ENCODE results near the gene DCUN1D4. TPM values are rescaled to one million over a fixed set of nuclear protein-coding genes. Genes with fewer than 3 reads are reported as not detected.
A peak's percentile ranks its signal among the peaks of the same experiment; 100 is the strongest.
"Not testable (repeated sequence)": the region's sequence is repeated elsewhere in the genome, so short reads cannot be mapped to it uniquely, and the experiment has no call there.

The DCUN1D4 gene
- total RNA-seq, 1 donor from 2014 or later, result 88.8 TPM

GRCh38 chr4:51932684-51933083 lies 89.7 kb downstream of the DCUN1D4 start:
- intact Hi-C loops (cut with DNase I), result no loop called here
- no peak for ATAC-seq
- no peak for DNase-seq (ENCODE audit: low spot score)

- DNase-seq (ENCODE audit: low spot score); intact Hi-C loops (cut with DNase I); ATAC-seq: not testable (repeated sequence)
These were observed 97.5 kb downstream of the DCUN1D4 start for GRCh38 chr4:51940460-51940859.

GRCh38 chr4:51942108-51942832 lies 99.3 kb downstream of the DCUN1D4 start:
- DNase-seq (ENCODE audit: low spot score) (no peak), ATAC-seq (no peak)
- intact Hi-C loops (cut with DNase I), result no loop called here

- no peak for ATAC-seq
- no peak for DNase-seq (ENCODE audit: low spot score)
- intact Hi-C loops (cut with DNase I), result no loop called here
These were observed 99.9 kb downstream of the DCUN1D4 start for GRCh38 chr4:51942833-51943215.

GRCh38 chr4:51943221-51943620 lies 100.3 kb downstream of the DCUN1D4 start:
- intact Hi-C loops (cut with DNase I), result no loop called here
- ATAC-seq (no peak), DNase-seq (ENCODE audit: low spot score) (no peak)

- no peak for ATAC-seq
- intact Hi-C loops (cut with DNase I), result no loop called here
These were observed 115.4 kb downstream of the DCUN1D4 start for GRCh38 chr4:51958199-51958968.

GRCh38 chr4:51960486-51960885 lies 117.5 kb downstream of the DCUN1D4 start:
- ATAC-seq, result no peak
- no peak for DNase-seq (ENCODE audit: low spot score)
- intact Hi-C loops (cut with DNase I), result no loop called here

More at GRCh38 chr4:51958199-51958968, 115.4 kb downstream of the DCUN1D4 start:
- no peak for DNase-seq (ENCODE audit: low spot score)

GRCh38 chr4:51963841-51964517 lies 121.0 kb downstream of the DCUN1D4 start:
- intact Hi-C loops (cut with DNase I), result no loop called here
- ATAC-seq, result peak; percentile 65
- DNase-seq (ENCODE audit: low spot score), result no peak

GRCh38 chr4:51965862-51966261 lies 122.9 kb downstream of the DCUN1D4 start:
- intact Hi-C loops (cut with DNase I), result no loop called here
- no peak for DNase-seq (ENCODE audit: low spot score)
- no peak for ATAC-seq

Other genes starting within 250 kb of the DCUN1D4 start
- gene LRRC66, start 177.2 kb downstream of the DCUN1D4 start, total RNA-seq, result 1.7 TPM
- gene SGCB, start 195.1 kb downstream of the DCUN1D4 start, total RNA-seq, result 154 TPM
- gene SPATA18, start 208.2 kb downstream of the DCUN1D4 start, total RNA-seq, result 10.8 TPM

All from sciatic nerve (tissue), 2 donors.